IPS DF 6.9 (cell line): Measurements from ENCODE around the gene CLCA4.
"Not testable (repeated sequence)": the region's sequence is repeated elsewhere in the genome, so short reads cannot be mapped to it uniquely, and the experiment has no call there.

Source experiments
- DNase-seq: peaks from one replicate; pipeline ENCODE4 v3.0.0-alpha.2; 2013; ENCODE audit warnings: low read depth, low spot score
- H3K27ac ChIP-seq: one replicate; pipeline ENCODE4 v1.5.1; 2013; ENCODE audit warnings: low read length, control low read depth
- H3K27me3 ChIP-seq: 2 replicates; pipeline ENCODE4 v1.6.1; 2013; ENCODE audit warnings: mild to moderate bottlenecking, low read length; ENCODE audit not compliant: control insufficient read depth, insufficient read depth
- H3K36me3 ChIP-seq: 2 replicates; pipeline ENCODE4 v1.6.1; 2013; ENCODE audit warnings: low read length; ENCODE audit not compliant: control insufficient read depth, insufficient read depth
- H3K4me1 ChIP-seq: 2 replicates; pipeline ENCODE4 v1.6.1; 2013; ENCODE audit warnings: low read length; ENCODE audit not compliant: control insufficient read depth, insufficient read depth
- H3K4me3 ChIP-seq: 2 replicates; pipeline ENCODE4 v1.5.1; 2013; ENCODE audit warnings: mild to moderate bottlenecking, low read length
- H3K9me3 ChIP-seq: 2 replicates; pipeline ENCODE4 v1.6.1; 2013; ENCODE audit warnings: low read length, inconsistent platforms; ENCODE audit not compliant: control insufficient read depth, insufficient read depth
- WGBS: extraction: QIAGEN DNeasy Blood & Tissue Kit; methylation state at CpG from one replicate; pipeline ENCODE4 v1.1.7; 2013; ENCODE audit warnings: mixed read lengths, missing lambda C conversion rate; ENCODE audit not compliant: insufficient read length, insufficient coverage; 5-methylcytosine and 5-hydroxymethylcytosine counted together

The CLCA4 gene

DNA sequence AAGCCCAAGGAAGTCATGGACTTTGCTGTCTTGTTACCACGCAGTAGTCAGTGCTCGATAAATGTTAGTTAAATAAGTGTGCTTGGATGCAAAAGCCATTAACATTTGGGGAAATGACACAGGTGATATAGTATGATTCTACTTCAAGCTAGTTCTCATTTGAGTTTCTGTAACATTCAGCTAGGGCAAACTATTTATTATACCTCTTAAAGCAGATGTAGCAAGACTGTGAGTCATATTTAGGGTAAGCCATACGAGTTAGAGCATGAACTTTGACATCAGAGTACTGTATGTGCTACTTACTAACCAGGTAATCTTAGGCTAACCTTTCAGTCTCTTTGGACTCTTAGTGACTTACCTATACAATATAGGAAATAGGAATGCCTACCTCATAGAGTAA is 21.0 kb downstream of the CLCA4 start:
- H3K27me3 ChIP-seq: no peaks in the 10 kb centered on the region
- H3K36me3 ChIP-seq: no peaks in the 10 kb centered on the region
- no peaks in the 10 kb centered on the region for H3K4me1 ChIP-seq
- DNase-seq: no peak
- WGBS: no CpG with 5 or more reads among the region's 3 CpGs
- H3K9me3 ChIP-seq: no peaks in the 10 kb centered on the region
- no peak overlapping the region for H3K27ac ChIP-seq
- no peak overlapping the region for H3K4me3 ChIP-seq

DNA sequence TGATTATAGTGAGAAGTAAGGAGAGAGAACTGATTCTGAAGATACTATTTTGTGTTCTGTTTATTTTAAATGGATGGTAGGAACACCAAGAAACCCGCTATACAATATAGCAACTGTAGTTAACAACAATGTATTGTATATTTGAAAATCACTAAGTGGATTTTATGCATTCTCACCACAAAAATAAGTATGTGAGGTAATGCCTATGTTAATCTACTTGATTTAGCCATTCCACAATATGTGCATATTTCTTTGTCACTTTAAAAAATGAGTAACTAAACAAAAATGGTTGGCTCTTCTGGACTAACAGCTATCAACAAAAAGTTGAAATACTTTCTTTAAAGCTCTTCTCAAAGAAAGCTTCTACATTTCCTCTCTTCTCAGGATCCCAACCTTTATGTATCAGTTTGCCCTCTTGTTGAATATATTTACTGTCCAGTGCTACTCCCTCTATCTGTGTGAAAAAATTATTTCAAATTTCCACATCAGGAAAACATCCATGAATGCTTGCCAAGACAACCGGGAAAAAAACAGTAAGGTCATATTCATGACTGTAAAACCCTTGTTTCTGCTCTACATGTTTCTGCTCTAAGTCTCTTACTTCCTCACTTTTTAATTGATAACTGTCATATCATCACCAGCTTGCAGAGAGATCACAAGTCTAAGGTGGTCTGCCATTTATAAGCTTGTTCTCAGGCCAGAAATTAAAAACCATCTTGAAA is 27.0 kb downstream of the CLCA4 start:
- Histone ChIP-seq H3K4me1 (no peaks in the 10 kb centered on the region), H3K36me3 (no peaks in the 10 kb centered on the region), H3K27me3 (no peaks in the 10 kb centered on the region), H3K27ac (no peak overlapping the region), H3K4me3 (no peak overlapping the region), H3K9me3 (no peaks in the 10 kb centered on the region)
- no peak for DNase-seq
- WGBS: no CpG with 5 or more reads among the region's 2 CpGs

DNA sequence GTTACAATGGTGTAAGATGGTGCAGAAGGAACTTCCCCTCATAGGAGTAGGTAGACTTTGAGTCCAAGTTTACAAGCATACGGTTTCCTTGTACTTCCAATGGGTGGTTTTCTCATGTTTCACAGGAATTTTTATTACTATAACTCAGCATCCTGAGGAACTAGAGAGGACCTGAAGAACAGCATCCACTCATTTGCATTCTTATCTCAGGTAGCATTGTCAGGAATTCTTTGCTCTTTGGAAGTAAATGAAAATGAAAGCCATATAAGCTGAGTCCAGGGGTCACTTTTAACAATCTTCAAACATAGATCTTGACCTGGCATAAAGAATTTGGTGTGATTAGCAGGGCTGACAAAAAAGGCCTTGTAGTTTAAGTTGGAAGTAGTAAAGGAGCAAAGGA is 34.4 kb downstream of the CLCA4 start:
- no CpG with 5 or more reads among the region's 1 CpG for WGBS
- no peaks in the 10 kb centered on the region for H3K36me3 ChIP-seq
- no peak for DNase-seq

DNA sequence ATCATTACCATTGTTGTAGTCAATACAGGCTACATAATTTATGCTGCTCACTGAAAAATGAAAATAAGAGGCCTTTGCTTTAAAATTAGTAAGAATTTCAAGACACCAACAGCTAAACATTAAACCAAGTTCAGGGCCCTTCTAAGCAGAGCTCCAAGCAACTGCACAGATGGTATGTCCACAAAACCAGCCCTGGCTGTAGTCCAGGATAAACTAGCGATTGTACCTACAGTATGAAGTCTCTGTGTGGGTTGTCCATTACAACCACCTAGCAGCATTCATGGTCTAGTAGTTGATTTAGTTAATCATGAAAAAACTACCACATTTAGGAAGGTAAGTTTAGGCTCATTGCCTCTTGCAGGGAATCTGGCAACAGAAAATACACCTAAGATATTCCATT is 35.3 kb downstream of the CLCA4 start:
- Histone ChIP-seq H3K27me3 (no peaks in the 10 kb centered on the region), H3K4me3 (no peak overlapping the region), H3K27ac (no peak overlapping the region), H3K4me1 (no peaks in the 10 kb centered on the region), H3K9me3 (no peaks in the 10 kb centered on the region), H3K36me3 (no peaks in the 10 kb centered on the region)
- no peak for DNase-seq
- WGBS: no CpG with 5 or more reads among the region's 1 CpG

More for the DNA sequence above, 34.4 kb downstream of the CLCA4 start:
- Histone ChIP-seq H3K4me3 (no peak overlapping the region), H3K4me1 (no peaks in the 10 kb centered on the region), H3K9me3 (no peaks in the 10 kb centered on the region), H3K27me3 (no peaks in the 10 kb centered on the region), H3K27ac (no peak overlapping the region)

DNA sequence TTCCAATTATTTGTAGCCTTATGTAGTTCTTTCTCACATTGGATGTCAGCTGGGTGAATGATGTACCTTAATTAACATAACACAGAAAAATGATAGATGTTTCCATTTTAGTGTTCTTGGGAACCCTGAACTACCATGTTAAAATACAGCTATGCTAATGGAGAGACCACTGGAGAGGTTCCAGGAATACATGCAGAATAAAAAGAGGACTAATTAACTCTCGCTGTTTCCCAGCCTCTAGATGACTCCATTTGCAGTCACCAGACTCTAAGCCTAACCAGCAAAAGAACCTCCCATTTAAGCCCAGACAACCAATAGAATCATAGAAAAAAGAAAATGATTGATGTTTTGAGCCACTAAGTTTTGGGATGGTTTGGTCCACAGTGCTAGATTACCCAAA is 36.2 kb downstream of the CLCA4 start:
- DNase-seq: no peak
- Histone ChIP-seq H3K9me3 (no peaks in the 10 kb centered on the region), H3K4me3 (no peak overlapping the region), H3K36me3 (no peaks in the 10 kb centered on the region), H3K4me1 (no peaks in the 10 kb centered on the region), H3K27me3 (no peaks in the 10 kb centered on the region), H3K27ac (no peak overlapping the region)
- no CpG with 5 or more reads among the region's 1 CpG for WGBS

DNA sequence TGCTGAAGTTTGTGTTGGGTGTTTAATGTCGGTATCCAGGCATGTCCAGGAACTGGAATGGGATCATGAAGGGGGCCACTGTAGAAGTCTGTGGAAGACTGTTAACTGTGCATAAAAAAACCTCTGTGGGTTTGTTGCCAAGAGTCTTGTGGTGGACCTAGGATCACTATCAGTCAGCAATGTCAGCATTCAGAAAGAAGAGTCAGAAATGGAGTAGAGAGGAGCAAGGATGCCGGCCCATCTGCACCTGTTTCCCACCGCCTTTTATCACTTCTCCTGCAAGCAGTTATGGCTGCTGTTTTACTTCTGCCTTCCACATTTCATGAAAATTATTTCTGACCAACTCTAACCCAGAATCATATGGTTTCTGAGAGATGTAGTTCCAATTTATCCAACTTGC is 36.7 kb downstream of the CLCA4 start:
- no peaks in the 10 kb centered on the region for H3K27me3 ChIP-seq
- DNase-seq: no peak
- no peak overlapping the region for H3K27ac ChIP-seq
- no peaks in the 10 kb centered on the region for H3K36me3 ChIP-seq
- H3K9me3 ChIP-seq: no peaks in the 10 kb centered on the region
- WGBS: no CpG with 5 or more reads among the region's 3 CpGs
- no peaks in the 10 kb centered on the region for H3K4me1 ChIP-seq
- no peak overlapping the region for H3K4me3 ChIP-seq

DNA sequence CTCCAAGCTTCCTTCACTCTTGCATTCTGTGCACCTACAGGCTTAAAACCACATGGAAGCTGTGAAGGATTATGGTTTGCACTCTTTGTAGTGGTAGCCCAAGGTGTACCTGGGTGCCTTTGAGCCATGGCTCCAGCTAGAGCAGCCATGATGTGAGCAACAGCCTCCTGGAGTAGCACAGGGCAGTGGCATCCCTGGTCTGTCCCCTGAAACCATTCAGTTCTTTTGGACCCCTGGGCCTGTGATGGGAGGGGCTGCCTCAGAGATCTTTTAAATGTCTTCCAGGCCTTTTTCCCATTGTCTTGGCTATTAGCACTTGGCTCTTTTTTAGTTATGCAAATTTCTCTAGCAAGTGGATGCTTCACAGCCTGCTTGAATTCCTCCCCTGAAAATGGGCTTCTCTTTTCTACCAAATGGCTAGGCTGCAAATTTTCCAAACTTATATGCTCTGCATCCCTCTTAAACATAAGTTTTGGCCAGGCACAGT is 47.4 kb downstream of the CLCA4 start:
- Histone ChIP-seq H3K27me3 (no peaks in the 10 kb centered on the region), H3K4me1 (no peaks in the 10 kb centered on the region), H3K4me3 (no peak overlapping the region), H3K9me3 (peaks cover 4% of the 10 kb centered on the region; the same call in 1 of the 2 replicates), H3K36me3 (no peaks in the 10 kb centered on the region), H3K27ac (no peak overlapping the region)
- DNase-seq: no peak

DNA sequence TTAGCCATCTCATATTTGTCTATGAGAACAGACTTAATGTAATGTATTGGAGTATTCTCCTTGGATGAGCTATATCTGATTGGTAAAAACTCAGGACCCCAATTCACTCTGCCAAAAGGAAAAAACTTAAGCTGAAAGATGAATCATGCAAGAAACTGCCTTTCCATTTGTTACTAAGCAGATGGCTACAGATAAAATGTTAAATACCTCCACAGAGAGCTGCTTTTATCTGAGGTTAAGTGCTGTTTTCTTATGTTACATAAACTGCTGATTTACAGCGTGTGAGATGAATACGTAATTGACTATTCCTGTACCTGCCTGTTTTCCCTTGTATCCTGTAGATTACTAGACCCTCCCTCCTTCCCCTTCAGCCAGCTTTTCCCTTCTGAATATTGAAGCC is 49.3 kb downstream of the CLCA4 start:
- H3K9me3 ChIP-seq: peaks cover 4% of the 10 kb centered on the region; the same call in 1 of the 2 replicates
- H3K27ac ChIP-seq: no peak overlapping the region
- no CpG with 5 or more reads among the region's 2 CpGs for WGBS
- no peaks in the 10 kb centered on the region for H3K36me3 ChIP-seq
- no peaks in the 10 kb centered on the region for H3K27me3 ChIP-seq
- no peaks in the 10 kb centered on the region for H3K4me1 ChIP-seq
- DNase-seq: no peak
- no peak overlapping the region for H3K4me3 ChIP-seq

DNA sequence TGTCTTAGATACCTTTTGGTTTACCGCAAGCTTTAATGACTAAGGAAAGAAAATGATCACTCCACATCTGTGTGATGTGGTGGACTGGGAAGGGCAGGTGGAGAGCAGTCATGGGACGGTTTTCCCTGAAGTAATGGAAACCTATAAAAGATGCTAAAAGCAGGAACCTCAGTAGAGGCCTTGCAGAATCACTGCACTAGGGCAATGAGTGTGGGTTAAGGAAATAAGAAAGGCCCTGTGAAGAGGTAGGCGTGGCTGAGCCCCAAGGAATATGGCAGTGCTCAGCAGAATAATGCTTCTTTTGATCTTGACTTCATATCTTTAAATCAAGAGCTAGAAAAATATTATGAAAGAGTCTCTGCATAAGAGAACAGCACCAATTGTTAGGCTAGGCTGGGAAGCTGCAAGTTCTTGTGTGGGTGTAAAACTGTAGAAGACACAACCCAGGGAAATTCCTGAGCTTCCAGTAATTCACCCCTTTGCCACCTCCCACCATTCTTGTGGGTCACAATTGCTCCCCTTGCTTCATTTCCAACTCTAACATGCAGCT is 49.9 kb downstream of the CLCA4 start:
- Histone ChIP-seq H3K27me3 (no peaks in the 10 kb centered on the region), H3K27ac (no peak overlapping the region), H3K9me3 (peaks cover 4% of the 10 kb centered on the region; the same call in 1 of the 2 replicates), H3K4me3 (no peak overlapping the region), H3K4me1 (no peaks in the 10 kb centered on the region), H3K36me3 (no peaks in the 10 kb centered on the region)
- DNase-seq: no peak
- no CpG with 5 or more reads among the region's 3 CpGs for WGBS

DNA sequence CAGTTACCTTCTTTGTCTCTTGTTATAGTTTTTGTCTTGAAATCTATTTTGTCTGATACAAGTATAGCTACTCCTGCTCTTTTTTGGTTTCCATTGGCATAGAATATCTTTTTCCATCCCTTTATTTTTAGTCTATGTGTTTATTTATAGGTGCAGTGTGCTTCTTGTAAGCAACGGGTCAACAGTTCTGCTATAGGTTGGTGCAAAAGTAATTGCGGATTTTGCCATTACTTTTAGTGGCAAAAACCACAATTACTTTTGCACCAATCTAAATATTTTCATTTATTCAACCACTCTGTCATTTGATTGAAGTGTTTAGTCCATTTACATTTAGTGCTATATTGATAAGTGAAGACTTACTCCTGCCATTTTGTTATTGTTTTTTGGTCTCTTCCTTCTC is 59.2 kb downstream of the CLCA4 start:
- no CpG with 5 or more reads among the region's 2 CpGs for WGBS
- not testable (repeated sequence) for H3K4me1 ChIP-seq

DNA sequence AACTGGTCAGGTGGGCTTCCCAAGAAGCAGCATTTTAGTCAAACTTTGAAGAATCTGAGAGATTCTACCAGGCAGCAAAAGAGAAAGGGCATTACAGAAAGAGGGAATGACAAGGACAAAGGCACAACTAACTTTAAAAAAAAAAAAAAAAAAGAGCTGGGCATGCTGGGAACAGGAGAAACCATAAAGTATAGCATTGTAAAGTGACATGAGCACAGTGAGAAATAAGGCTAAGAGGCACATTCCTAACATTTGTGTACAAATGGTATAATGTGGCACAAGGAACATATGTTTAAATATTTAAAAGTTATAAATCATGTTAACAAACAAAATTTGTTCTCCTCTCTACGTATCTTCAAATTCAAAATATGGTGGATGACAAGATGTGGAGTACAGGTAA is 69.6 kb downstream of the CLCA4 start:
- Histone ChIP-seq H3K9me3 (no peaks in the 10 kb centered on the region), H3K36me3 (no peaks in the 10 kb centered on the region), H3K4me3 (no peak overlapping the region), H3K27ac (no peak overlapping the region), H3K27me3 (no peaks in the 10 kb centered on the region), H3K4me1 (no peaks in the 10 kb centered on the region)
- no CpG with 5 or more reads among the region's 1 CpG for WGBS
- no peak for DNase-seq

More for the DNA sequence above, 59.2 kb downstream of the CLCA4 start:
- not testable (repeated sequence) for H3K27ac ChIP-seq, H3K36me3 ChIP-seq, H3K27me3 ChIP-seq, DNase-seq, H3K9me3 ChIP-seq, H3K4me3 ChIP-seq
